Neural progenitor cell (in vitro differentiated cells): ENCODE results near the gene B3GAT1. TPM values are rescaled to one million over a fixed set of nuclear protein-coding genes. Genes with fewer than 3 reads are reported as not detected.

Experiments used
- DNase-seq: peaks from one replicate; pipeline ENCODE4 v3.0.0-alpha.2; 2016; ENCODE audit warnings: low spot score
- H2AFZ ChIP-seq: fragments of 200-600 bp; sonication (generic); replicated peaks from 2 replicates; pipeline ENCODE4 v1.6.1; 2016; ENCODE audit warnings: antibody characterized with exemption
- H3F3A ChIP-seq: fragments of 200-600 bp; sonication (generic); 2 replicates; pipeline ENCODE4 v1.6.1; 2016; ENCODE audit warnings: antibody characterized with exemption, low read depth
- H3K27ac ChIP-seq: fragments of 200-600 bp; sonication (generic); 2 replicates; pipeline ENCODE4 v1.5.1; 2016; ENCODE audit warnings: mild to moderate bottlenecking
- H3K27me3 ChIP-seq: fragments of 200-600 bp; sonication (generic); 2 replicates; pipeline ENCODE4 v1.6.1; 2016; ENCODE audit warnings: mild to moderate bottlenecking, moderate library complexity
- H3K36me3 ChIP-seq: fragments of 200-600 bp; sonication (generic); 2 replicates; pipeline ENCODE4 v1.5.1; 2016
- H3K4me1 ChIP-seq: fragments of 200-600 bp; sonication (generic); 2 replicates; pipeline ENCODE4 v1.6.1; 2016; ENCODE audit warnings: mixed run types
- H3K4me2 ChIP-seq: fragments of 200-600 bp; sonication (generic); 2 replicates; pipeline ENCODE4 v1.6.1; 2016
- H3K4me3 ChIP-seq: fragments of 200-600 bp; sonication (generic); 2 replicates; pipeline ENCODE4 v1.5.1; 2016
- H3K79me2 ChIP-seq: fragments of 200-600 bp; sonication (generic); 2 replicates; pipeline ENCODE4 v1.6.1; 2016; ENCODE audit warnings: low read depth
- H3K9ac ChIP-seq: fragments of 200-600 bp; sonication (generic); 2 replicates; pipeline ENCODE4 v1.6.1; 2016
- H3K9me3 ChIP-seq: fragments of 200-600 bp; sonication (generic); 2 replicates; pipeline ENCODE4 v1.5.1; 2016; ENCODE audit warnings: low read depth
- H4K20me1 ChIP-seq: fragments of 200-600 bp; sonication (generic); 2 replicates; pipeline ENCODE4 v1.6.1; 2016; ENCODE audit warnings: low read depth
- H3K27ac Mint-ChIP-seq: 3 replicates; pipeline ENCODE4 v1.8.0; 2021; ENCODE audit warnings: mixed read lengths
- H3K27me3 Mint-ChIP-seq: 2 replicates; pipeline ENCODE4 v1.8.0; 2022; ENCODE audit warnings: low read depth, mild to moderate bottlenecking, inconsistent platforms, moderate library complexity, mixed read lengths; ENCODE audit not compliant: insufficient read depth
- H3K36me3 Mint-ChIP-seq: 3 replicates; pipeline ENCODE4 v1.8.0; 2021; ENCODE audit warnings: mixed read lengths
- H3K4me1 Mint-ChIP-seq: 3 replicates; pipeline ENCODE4 v1.8.0; 2021; ENCODE audit warnings: mixed read lengths
- H3K4me3 Mint-ChIP-seq: 3 replicates; pipeline ENCODE4 v1.8.0; 2021; ENCODE audit warnings: mild to moderate bottlenecking, moderate library complexity, mixed read lengths
- H3K9me3 Mint-ChIP-seq: 3 replicates; pipeline ENCODE4 v1.8.0; 2020; ENCODE audit warnings: mixed read lengths
- CTCF ChIP-seq: fragments of 200-600 bp; sonication (generic); IDR thresholded peaks from 2 replicates; pipeline ENCODE4 v1.5.1; 2017; ENCODE audit warnings: antibody characterized with exemption, mild to moderate bottlenecking
- EZH2 ChIP-seq: fragments of 200-600 bp; sonication (generic); IDR thresholded peaks from 2 replicates; pipeline ENCODE4 v1.6.1; 2017; ENCODE audit warnings: antibody characterized with exemption, mild to moderate bottlenecking, moderate library complexity
- EZH2phosphoT487 ChIP-seq: fragments of 200-600 bp; sonication (generic); IDR thresholded peaks from 2 replicates; pipeline ENCODE4 v1.6.1; 2017; ENCODE audit warnings: antibody characterized with exemption
- total RNA-seq: library from RNA; depleted of rRNA; stranded (reverse); fragments of >200 nt; gene quantifications from 2 replicates; pipeline ENCODE4 v1.2.3, GENCODE V29; 2015; ENCODE audit warnings: low replicate concordance

Gene B3GAT1
- total RNA-seq, 1 donor from 2014 or later: 11.0 TPM

GRCh38 chr11:134373591-134374052, 38.4 kb downstream of the B3GAT1 start:
- no peak for DNase-seq
- no peak overlapping the region for H3K9ac ChIP-seq
- no peaks in the 10 kb centered on the region for H3K27me3 ChIP-seq
- H3K4me1 Mint-ChIP-seq: no peaks in the 10 kb centered on the region
- no peaks in the 10 kb centered on the region for H3F3A ChIP-seq
- no peaks in the 10 kb centered on the region for H3K9me3 ChIP-seq
- H4K20me1 ChIP-seq: no peaks in the 10 kb centered on the region
- H3K27ac ChIP-seq: no peak overlapping the region
- no peak overlapping the region for H3K4me2 ChIP-seq
- no peaks in the 10 kb centered on the region for H3K4me1 ChIP-seq
- H3K36me3 Mint-ChIP-seq: peaks cover 19% of the 10 kb centered on the region
- H3K79me2 ChIP-seq: no peaks in the 10 kb centered on the region
- peaks cover 9% of the 10 kb centered on the region for H3K27me3 Mint-ChIP-seq
- no peak overlapping the region for H2AFZ ChIP-seq
- H3K9me3 Mint-ChIP-seq: no peaks in the 10 kb centered on the region
- H3K4me3 ChIP-seq: no peak overlapping the region
- H3K4me3 Mint-ChIP-seq: no peak overlapping the region
- TF ChIP-seq CTCF (no peak), EZH2phosphoT487 (no peak), EZH2 (no peak)
- no peak overlapping the region for H3K27ac Mint-ChIP-seq
- no peaks in the 10 kb centered on the region for H3K36me3 ChIP-seq

- Histone ChIP-seq H3K4me2 (no peak overlapping the region), H3K4me1 (no peaks in the 10 kb centered on the region), H3K79me2 (no peaks in the 10 kb centered on the region), H3F3A (no peaks in the 10 kb centered on the region), H3K27me3 (no peaks in the 10 kb centered on the region), H3K9me3 (no peaks in the 10 kb centered on the region), H3K36me3 (no peaks in the 10 kb centered on the region), H4K20me1 (no peaks in the 10 kb centered on the region), H2AFZ (no peak overlapping the region), H3K27ac (no peak overlapping the region), H3K4me3 (no peak overlapping the region), H3K9ac (no peak overlapping the region)
- peak; percentile 18 for DNase-seq
- Mint-ChIP-seq H3K27me3 (peaks cover 9% of the 10 kb centered on the region), H3K9me3 (no peaks in the 10 kb centered on the region), H3K36me3 (peaks cover 16% of the 10 kb centered on the region), H3K4me1 (no peaks in the 10 kb centered on the region), H3K27ac (no peak overlapping the region), H3K4me3 (no peak overlapping the region)
- no peak for TF ChIP-seq EZH2phosphoT487
- TF ChIP-seq CTCF: no peak
- no peak for TF ChIP-seq EZH2
These were observed 39.1 kb downstream of the B3GAT1 start for GRCh38 chr11:134372961-134373360.

GRCh38 chr11:134372536-134372935, 39.5 kb downstream of the B3GAT1 start:
- Mint-ChIP-seq H3K9me3 (no peaks in the 10 kb centered on the region), H3K4me1 (no peaks in the 10 kb centered on the region), H3K27ac (no peak overlapping the region), H3K36me3 (peaks cover 12% of the 10 kb centered on the region), H3K4me3 (no peak overlapping the region), H3K27me3 (peaks cover 9% of the 10 kb centered on the region)
- Histone ChIP-seq H3F3A (no peaks in the 10 kb centered on the region), H3K27ac (no peak overlapping the region), H3K9me3 (no peaks in the 10 kb centered on the region), H3K9ac (no peak overlapping the region), H3K4me1 (no peaks in the 10 kb centered on the region), H3K4me3 (no peak overlapping the region), H3K4me2 (no peak overlapping the region), H3K27me3 (no peaks in the 10 kb centered on the region), H4K20me1 (no peaks in the 10 kb centered on the region), H2AFZ (no peak overlapping the region), H3K79me2 (no peaks in the 10 kb centered on the region), H3K36me3 (no peaks in the 10 kb centered on the region)
- TF ChIP-seq CTCF (no peak), EZH2phosphoT487 (no peak), EZH2 (no peak)
- no peak for DNase-seq
